Measurements from ENCODE around the gene TPSAB1.

GRCh38 chr16:1201444-1201843 lies 39.1 kb upstream of the TPSAB1 start:
- TF ChIP-seq ISL1 (CRISPR knock-in tag; IDR thresholded peaks at IDR 0.05), result no peak
- no peak for TF ChIP-seq ARNTL (CRISPR knock-in tag; IDR thresholded peaks at IDR 0.05; ENCODE audit: borderline replicate concordance, low read depth)
- TF ChIP-seq, protein P1, sequence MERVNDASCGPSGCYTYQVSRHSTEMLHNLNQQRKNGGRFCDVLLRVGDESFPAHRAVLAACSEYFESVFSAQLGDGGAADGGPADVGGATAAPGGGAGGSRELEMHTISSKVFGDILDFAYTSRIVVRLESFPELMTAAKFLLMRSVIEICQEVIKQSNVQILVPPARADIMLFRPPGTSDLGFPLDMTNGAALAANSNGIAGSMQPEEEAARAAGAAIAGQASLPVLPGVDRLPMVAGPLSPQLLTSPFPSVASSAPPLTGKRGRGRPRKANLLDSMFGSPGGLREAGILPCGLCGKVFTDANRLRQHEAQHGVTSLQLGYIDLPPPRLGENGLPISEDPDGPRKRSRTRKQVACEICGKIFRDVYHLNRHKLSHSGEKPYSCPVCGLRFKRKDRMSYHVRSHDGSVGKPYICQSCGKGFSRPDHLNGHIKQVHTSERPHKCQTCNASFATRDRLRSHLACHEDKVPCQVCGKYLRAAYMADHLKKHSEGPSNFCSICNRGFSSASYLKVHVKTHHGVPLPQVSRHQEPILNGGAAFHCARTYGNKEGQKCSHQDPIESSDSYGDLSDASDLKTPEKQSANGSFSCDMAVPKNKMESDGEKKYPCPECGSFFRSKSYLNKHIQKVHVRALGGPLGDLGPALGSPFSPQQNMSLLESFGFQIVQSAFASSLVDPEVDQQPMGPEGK (CRISPR knock-in tag; IDR thresholded peaks at IDR 0.05; ENCODE audit: borderline replicate concordance), result no peak
- TF ChIP-seq GLIS3 (CRISPR knock-in tag; IDR thresholded peaks at IDR 0.05), result no peak
- TF ChIP-seq PPARA (CRISPR knock-in tag; IDR thresholded peaks at IDR 0.05; ENCODE audit: borderline replicate concordance), result no peak
- TF ChIP-seq TCF4 (CRISPR knock-in tag; IDR thresholded peaks at IDR 0.05; ENCODE audit: borderline replicate concordance), result no peak
- TF ChIP-seq, protein P2, sequence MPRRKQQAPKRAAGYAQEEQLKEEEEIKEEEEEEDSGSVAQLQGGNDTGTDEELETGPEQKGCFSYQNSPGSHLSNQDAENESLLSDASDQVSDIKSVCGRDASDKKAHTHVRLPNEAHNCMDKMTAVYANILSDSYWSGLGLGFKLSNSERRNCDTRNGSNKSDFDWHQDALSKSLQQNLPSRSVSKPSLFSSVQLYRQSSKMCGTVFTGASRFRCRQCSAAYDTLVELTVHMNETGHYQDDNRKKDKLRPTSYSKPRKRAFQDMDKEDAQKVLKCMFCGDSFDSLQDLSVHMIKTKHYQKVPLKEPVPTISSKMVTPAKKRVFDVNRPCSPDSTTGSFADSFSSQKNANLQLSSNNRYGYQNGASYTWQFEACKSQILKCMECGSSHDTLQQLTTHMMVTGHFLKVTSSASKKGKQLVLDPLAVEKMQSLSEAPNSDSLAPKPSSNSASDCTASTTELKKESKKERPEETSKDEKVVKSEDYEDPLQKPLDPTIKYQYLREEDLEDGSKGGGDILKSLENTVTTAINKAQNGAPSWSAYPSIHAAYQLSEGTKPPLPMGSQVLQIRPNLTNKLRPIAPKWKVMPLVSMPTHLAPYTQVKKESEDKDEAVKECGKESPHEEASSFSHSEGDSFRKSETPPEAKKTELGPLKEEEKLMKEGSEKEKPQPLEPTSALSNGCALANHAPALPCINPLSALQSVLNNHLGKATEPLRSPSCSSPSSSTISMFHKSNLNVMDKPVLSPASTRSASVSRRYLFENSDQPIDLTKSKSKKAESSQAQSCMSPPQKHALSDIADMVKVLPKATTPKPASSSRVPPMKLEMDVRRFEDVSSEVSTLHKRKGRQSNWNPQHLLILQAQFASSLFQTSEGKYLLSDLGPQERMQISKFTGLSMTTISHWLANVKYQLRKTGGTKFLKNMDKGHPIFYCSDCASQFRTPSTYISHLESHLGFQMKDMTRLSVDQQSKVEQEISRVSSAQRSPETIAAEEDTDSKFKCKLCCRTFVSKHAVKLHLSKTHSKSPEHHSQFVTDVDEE (CRISPR knock-in tag; IDR thresholded peaks at IDR 0.05), result no peak

Measured in SK-N-SH treated with all-trans-retinoic acid at 6 μM for 48 hours (cell line).